Stimulated activated CD4-positive, alpha-beta T cell treated with anti-CD3 and anti-CD28 coated beads, Interleukin-1b, Interleukin-23, amount 100 ng/mL, for 48 hours (primary cell): Measurements from ENCODE around the gene NOL4L.

Experiments
- DNase-seq: peaks from one replicate; pipeline ENCODE4 v3.0.0-alpha.2; 2020

NOL4L gene

GRCh38 chr20:32520927-32521203 lies 64.3 kb downstream of the NOL4L start:
- DNase-seq = no peak

- DNase-seq = no peak
Measured at GRCh38 chr20:32519381-32519730, 65.8 kb downstream of the NOL4L start.

GRCh38 chr20:32518593-32519380 lies 66.3 kb downstream of the NOL4L start:
- DNase-seq = no peak

- no peak for DNase-seq
Measured at GRCh38 chr20:32517914-32518592, 67.1 kb downstream of the NOL4L start.

DNA sequence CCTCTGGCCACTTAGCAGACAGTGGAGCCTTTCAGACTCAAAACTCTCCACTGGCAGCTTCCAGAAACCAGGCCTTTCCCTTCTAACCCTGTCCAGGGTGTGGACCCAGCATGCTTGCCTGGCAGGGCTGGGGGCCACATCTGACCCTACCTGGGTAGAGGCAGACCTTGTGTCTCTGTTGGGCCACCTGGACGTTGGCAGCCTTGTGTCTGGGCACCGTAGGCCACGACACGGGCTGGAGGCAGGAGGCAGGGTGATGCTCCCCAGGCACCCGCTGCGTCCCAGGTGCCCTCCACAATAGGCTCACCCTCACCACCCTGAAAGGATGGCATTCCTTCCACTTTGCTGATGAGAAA lies 67.6 kb downstream of the NOL4L start:
- no peak for DNase-seq

GRCh38 chr20:32516583-32517517 lies 68.3 kb downstream of the NOL4L start:
- no peak for DNase-seq

GRCh38 chr20:32515631-32516101 lies 69.5 kb downstream of the NOL4L start:
- DNase-seq = no peak

GRCh38 chr20:32514760-32515159 lies 70.4 kb downstream of the NOL4L start:
- no peak for DNase-seq

GRCh38 chr20:32513031-32513866 lies 71.9 kb downstream of the NOL4L start:
- DNase-seq = no peak

DNA sequence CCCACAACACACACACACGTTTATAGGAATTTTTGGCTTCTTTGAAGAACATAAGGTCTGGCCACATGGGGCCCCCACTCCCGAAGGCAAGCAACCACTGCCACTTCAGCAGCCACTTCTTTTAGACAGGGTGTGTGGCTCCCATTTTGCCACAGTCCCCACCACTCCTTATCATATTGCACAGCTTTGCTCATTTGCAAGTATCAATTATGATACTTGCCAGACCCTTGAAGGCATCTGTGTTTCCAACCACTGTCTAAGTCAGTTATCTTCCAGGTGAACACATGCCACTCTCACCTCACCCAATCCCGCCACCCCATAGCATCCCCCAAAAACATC lies 73.1 kb downstream of the NOL4L start:
- DNase-seq = no peak

GRCh38 chr20:32511358-32512046 lies 73.6 kb downstream of the NOL4L start:
- no peak for DNase-seq

DNA sequence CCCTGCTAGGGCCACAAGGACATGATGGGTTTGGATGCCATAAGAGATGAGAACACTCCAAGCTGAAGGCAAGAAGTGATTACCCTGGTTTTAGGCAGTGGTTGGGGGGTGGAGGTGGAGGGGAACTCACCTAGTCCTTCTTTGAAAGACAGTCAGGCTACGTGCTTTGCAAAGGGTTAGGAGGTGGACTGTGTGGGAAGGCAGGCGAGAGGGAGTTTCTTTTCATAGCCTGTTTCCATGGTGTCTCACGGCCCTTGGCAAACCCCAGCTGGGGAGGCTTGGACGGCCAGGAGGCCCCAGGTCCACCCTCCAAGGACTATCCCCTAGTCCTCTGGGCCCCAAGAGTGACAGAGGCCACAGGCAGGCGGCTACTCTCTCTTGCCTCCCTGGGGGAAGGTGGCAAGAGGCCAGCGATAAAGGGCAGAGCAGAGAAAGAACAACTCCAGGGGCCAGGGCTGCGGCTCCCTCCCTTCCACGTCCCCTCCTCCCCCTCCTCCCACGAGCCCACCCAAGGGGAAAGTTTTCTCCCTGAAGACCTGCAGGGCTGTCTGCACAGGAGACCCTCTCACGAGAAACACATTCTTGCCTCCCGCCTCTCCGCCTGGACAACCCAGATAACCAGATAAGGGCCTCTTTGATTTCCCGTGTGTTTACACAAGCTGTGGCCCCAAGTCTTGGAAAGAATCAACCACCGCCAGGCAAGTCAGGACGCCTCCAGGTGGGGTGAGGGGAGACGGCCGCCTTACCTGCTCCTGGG lies 74.4 kb downstream of the NOL4L start:
- no peak for DNase-seq

DNA sequence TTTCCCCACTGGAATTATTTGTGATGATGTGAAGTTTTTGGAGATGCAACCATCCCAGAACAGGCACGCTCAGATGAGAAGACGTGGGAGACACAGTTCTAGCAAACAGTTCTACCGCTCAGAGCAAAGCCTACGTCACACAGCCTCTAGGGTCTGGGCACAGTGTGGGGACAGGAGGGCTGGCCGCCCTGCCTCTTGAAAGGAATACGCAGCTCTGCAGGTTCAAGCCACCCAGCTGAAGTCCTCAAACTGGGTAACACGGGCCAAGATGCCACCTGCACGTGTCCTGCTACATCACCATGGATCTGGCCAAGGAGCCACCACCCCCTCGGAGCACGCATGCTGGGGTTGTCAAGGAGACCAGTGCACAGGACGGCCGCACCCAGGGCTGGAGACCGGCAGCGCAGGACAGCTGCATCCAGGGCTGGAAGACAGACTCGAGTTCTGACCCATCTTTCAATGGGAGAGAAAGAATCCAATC lies 75.0 kb downstream of the NOL4L start:
- DNase-seq = no peak

- DNase-seq = peak; percentile 67
Measured at GRCh38 chr20:32509639-32510066, 75.5 kb downstream of the NOL4L start.

GRCh38 chr20:32508775-32509119 lies 76.4 kb downstream of the NOL4L start:
- no peak for DNase-seq

DNA sequence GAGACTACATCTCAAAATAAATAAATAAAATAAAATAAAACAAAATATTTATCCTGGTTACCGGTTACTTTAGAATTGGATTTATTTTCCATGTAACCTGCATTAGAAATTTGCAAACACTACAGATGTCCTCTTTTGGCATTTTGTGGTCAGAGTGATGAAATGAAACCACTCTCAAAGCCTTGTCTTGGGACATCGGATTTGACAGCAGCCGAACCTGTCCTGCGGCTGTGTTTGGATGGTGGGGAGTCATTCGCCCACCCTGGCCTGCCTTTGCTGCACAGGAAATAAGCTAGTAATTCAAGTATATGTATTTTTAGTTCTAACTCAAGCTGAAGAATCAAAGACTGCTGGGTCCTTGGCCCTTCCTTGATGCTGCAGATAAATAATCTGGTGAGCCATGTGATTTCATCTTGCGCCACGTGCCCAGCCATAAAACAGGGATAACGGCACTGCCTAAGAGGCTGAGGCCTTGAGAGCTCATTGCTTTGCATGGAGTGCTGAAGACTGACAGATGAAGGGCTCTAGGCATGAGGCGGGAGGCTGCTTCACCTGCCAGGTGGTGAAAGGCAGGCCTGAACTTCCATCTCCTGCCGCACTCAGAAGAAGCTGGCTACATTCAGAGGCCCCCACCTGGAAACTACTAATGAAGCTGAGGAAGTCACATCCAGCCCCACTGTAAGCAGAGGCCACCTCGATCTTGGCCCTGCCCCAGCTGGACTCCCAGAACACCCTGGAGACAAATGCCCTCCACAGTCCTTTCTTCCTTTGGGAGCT lies 76.9 kb downstream of the NOL4L start:
- DNase-seq = no peak

- DNase-seq = no peak
Measured at GRCh38 chr20:32506721-32507120, 78.4 kb downstream of the NOL4L start.

- no peak for DNase-seq
Measured at GRCh38 chr20:32505723-32506473, 79.2 kb downstream of the NOL4L start.

DNA sequence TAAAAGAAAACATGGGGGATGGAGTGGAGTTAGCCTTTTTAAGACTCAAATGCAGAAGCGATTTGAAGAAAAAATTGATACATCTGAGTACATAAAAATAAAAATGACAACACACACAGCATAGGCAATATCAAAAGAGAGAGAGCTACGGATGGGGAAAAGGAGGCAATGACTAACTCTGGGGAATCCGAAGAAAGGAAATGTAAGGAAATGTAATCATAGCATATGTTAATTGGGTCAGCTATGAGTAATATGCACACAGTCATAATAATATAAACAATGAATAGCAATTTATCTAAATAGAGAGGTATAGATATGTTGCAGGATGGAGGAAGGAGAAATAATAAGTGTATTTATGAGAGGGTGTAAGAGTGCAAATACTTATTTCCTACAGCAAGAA lies 83.4 kb downstream of the NOL4L start:
- DNase-seq = no peak
